NCI-H1048 (cell line): Measurements from ENCODE around the gene PLPPR3.

Experiments used
- DNase-seq: peaks from one replicate; lab custom pipeline; 2025; lab: John Stamatoyannopoulos, UW

PLPPR3 gene

DNA sequence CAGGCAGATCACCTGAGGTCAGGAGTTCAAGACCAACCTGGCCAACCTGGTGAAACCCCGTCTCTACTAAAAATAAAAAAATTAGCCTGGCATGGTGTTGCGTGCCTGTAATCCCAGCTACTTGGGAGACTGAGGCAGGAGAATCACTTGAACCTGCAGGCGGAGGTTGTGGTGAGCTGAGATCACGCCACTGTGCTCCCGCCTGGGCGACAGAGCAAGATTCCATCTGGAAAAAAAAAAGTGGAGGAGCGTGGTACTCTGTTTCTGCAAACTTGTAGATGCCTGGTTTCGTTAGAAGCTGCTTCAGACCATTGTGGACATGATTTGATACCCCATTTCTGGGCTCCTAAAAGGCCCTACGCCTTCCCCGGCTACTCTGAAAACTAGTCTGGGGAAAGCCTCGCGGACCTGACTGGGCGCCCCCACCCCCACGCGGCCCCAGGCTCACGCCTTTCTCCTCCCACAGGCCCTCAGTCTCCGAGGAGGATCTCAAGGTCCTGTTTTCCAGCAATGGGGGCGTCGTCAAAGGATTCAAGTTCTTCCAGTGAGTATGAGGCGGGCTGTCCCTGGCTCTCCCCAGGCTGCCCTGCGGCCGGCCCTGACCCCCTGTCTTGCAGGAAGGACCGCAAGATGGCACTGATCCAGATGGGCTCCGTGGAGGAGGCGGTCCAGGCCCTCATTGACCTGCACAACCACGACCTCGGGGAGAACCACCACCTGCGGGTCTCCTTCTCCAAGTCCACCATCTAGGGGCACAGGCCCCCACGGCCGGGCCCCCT lies 11.5 kb downstream of the PLPPR3 start:
- no peak for DNase-seq

DNA sequence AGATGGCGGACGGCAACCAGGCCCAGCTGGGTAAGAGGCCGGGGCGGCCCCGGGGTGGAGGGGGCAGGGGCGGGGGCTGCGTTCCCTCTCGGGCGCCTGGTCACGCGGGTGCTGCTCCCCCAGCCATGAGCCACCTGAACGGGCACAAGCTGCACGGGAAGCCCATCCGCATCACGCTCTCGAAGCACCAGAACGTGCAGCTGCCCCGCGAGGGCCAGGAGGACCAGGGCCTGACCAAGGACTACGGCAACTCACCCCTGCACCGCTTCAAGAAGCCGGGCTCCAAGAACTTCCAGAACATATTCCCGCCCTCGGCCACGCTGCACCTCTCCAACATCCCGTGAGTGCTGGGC lies 13.4 kb downstream of the PLPPR3 start:
- no peak for DNase-seq

DNA sequence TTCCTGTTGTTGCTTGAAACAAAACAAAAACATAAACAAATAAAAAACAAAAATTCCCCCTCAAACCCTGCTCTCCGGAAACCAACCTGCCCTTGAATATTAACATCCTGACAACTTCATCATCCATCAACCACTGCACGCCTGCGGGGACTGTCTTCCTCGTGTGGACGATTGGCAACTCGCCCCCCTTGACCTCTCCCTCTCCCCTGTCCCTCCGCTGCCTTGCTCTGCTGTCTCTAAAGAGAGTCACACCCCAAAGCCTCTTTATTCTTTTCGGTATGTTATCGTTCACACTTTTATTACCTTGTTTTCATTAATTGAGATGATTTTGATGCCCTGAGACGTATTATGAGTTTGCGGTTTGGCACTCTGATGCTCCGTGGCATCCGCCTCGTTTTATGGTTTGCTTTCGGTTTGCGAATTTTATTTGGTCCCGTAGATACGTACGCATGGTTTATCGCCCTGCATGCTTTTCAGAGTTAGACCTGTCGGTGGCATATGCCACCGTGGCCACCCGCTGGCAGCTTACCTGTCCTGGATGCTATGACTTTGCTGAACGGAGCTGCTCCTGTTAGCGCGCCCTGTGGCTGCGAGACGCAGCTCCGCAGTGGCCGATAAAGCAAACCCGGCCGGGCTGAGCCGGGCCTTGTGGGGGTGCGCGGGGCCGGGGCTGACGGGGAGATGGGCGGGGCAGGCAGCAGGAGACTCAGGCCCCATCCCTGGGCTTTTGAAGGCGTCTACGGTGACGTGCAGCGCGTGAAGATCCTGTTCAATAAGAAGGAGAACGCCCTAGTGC lies 13.9 kb downstream of the PLPPR3 start:
- DNase-seq, result no peak

DNA sequence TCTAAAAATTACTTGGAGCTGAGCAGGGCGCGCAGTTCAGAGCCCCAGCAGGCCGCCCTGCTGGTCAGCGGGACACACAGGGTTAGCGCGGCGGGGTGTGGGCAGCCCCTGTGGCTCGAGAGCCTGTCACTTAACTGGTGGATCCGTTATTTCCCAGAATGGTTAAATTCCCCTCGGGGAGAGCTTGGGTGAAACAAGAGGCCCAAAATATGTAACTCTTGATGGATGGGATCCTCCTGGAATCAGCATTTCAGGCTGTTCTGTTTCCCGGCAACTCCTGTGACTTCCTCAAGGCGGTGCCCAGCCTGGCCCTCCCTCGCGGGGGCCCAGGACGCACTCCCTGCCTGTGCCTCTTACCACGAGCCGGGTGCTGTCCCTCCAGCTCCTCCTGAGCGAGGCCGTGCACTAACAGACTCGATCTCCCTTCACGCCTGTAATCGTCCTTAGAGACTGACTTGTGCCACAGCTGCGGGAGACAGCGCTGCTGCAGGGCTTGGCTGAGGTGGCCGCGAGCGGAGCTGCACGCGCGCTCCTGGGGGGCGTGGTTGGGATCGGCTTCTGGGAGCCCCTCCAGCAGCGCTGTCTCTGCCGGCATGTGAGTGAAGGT lies 14.8 kb downstream of the PLPPR3 start:
- DNase-seq, result no peak

DNA sequence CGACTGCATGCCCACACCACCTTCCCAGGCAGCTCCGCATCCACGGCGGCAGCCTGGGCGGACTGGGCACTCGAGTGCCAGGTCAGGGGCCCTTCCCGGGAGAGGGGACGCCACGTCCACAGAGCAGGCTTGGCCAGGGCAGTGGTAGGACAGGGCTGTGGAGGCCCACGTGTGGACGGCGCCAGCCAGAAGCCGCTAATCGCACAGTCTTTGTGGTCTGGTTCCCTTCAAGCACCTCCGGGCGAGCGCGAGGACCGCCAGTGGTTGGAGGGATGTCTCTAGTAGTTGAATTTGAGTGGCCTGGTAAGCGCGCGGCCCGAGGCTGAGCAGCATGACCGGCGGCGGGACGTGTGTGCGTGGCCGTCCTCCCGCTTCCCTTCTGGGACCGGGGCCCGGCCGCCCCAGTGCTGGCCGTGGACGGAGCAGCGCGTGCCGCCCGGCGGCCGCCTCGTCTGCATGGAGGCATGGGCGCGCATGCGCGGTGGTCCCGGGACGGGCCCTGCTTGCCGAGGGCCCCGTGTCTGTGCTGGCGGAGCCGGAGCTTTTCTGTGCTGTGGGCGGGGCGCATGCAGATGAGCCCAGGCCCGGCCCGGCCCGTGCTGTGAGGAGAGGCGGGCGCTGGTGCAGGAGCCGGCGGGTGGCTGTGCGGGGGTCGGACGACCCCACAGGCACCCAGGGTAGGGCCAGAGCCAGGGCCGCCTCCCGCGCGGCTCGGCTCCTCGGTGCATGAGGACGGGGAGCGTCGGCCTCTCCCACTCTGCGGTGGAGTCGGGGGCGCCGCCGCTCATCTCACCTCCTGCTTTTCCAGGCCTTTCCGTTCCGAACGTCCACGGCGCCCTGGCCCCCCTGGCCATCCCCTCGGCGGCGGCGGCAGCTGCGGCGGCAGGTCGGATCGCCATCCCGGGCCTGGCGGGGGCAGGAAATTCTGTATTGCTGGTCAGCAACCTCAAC lies 15.9 kb downstream of the PLPPR3 start:
- DNase-seq, result peak; percentile 60

DNA sequence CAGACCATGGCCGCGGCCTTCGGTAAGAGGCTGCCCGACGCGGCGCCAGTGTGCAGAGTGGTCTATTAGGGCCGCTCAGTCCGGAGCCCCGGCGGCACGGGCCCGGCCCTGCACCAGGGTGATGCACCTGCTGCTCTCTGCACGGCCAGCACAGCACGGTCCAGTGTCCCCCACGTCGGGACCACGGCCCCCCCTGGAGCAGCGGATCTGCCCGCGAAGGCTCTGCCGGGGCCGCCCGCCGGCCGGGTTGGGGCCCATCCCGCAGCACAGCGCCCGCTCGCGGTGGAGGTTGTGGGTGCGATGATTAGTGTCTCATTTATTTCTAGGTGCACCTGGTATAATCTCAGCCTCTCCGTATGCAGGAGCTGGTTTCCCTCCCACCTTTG lies 16.6 kb downstream of the PLPPR3 start:
- DNase-seq, result no peak

DNA sequence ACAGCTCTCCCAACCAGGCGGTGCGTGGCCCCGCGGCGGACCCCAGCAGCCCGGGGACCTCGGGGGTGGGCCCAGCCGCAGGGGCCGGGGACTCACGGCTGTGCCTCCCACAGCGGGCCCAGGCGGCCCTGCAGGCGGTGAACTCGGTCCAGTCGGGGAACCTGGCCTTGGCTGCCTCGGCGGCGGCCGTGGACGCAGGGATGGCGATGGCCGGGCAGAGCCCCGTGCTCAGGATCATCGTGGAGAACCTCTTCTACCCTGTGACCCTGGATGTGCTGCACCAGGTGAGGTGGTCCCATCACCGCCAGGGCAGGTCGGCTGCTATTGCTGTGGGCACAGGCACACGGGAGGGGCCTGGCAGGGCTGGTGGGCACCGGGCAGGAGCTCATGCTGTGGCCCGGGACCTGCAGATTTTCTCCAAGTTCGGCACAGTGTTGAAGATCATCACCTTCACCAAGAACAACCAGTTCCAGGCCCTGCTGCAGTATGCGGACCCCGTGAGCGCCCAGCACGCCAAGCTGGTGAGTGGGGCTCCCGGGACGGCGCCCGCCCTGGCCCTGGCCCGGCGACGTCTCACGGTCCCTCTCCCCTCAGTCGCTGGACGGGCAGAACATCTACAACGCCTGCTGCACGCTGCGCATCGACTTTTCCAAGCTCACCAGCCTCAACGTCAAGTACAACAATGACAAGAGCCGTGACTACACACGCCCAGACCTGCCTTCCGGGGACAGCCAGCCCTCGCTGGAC lies 17.2 kb downstream of the PLPPR3 start:
- DNase-seq, result no peak

DNA sequence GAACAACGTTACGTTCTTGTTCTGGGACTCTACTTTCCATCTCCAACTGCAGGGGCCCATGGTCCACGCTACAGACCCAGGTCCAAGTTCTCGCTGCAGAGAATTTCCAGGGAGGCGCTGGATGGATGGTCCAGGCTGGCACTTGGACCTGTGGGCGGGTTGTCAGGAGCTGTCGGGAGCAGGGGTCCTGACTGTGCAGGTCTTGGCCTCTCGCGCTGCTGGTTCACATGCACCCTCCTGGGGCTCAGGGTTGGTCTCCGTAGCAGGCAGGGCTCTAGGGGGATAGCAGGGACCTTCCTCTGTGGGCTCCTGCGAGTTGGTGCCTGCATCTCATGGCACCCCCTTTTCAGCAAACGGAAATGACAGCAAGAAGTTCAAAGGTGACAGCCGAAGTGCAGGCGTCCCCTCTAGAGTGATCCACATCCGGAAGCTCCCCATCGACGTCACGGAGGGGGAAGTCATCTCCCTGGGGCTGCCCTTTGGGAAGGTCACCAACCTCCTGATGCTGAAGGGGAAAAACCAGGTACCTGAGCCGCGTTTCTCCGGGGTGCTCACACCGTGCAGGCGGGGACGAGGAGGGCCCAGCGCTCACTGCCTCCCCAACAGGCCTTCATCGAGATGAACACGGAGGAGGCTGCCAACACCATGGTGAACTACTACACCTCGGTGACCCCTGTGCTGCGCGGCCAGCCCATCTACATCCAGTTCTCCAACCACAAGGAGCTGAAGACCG lies 17.9 kb downstream of the PLPPR3 start:
- no peak for DNase-seq

DNA sequence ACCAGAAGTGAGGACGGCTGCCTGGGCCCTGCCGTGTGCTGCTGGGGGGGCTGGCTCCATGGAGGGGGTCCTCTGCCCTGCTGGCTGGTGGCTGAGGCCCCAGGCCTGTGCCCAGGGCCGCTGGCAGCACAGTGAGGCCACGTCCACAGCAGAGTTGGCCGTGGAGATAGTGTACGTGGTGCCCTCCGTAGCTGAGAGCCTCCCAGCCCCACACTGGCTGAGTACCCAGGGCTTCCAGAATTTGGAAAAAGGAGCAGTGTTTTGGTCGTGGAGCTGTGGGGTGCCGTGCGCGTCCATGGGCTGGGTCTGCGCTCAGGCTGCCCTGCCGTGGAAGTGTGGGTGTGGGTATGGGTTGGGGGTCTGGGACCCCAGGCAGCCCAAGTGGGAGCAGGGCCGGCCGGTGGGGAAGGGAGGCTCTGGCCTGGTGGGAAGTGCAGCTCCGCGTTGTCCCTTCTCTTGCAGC lies 18.6 kb downstream of the PLPPR3 start:
- no peak for DNase-seq

DNA sequence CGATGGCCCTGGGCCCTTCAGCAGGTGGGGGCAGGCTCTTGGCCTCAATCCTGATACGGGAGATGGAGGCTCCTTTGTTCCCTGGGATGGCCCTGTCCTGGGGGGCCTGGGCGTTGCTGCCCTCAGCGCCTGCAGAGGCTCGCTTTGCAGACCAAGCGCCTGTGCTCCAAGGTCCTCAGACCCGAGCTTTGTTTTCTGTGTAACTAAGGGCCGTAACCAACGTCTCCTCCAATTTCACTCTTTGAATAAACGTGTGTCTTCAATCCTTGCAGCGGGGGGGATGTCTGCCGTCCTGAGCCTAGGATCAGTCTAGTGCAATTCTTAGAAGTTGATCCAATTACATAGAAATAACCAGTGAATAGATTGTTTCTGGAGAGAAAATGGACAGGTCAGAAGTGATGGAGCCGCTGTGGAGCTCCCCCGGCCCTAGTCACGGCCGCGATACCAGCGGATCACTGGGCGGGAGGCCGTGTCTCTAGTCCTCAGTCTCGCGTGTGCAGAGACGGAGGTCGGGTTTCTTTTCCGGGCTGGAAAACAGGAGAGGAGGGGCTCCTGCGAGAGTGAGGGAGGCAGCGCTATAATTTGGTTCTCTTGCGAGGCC lies 19.2 kb downstream of the PLPPR3 start:
- no peak for DNase-seq

DNA sequence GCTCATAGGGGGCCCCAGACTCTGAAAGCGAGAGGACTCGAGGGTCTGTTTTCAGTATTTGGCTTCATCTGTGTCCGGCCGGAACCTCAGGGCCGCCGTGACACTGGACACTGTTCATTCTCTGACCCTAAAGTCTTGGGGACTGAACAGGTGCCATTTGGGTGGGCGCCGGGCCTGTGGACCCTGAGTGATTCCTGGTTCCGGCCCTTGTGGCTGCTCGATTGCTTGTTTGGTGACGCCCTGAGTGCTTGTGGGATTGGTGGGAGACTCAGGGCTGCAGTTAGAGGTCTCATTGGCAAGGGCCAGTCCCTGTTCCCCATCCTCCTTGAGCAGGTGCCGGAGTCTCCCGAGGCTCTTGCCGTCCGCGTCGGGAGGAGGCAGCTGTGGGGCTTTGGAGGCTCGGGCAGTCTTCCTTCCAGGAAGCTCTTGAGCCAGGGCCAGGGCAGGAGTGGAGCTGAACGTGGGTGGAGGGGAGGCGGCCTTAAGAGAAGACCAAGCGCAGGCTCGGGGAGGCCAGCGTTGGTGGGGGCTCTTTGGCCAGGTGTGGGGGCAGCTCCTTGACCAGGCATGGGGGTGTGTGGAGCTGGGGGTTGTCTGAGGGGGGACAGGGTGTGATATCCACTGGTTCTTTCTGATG lies 19.8 kb downstream of the PLPPR3 start:
- no peak for DNase-seq

DNA sequence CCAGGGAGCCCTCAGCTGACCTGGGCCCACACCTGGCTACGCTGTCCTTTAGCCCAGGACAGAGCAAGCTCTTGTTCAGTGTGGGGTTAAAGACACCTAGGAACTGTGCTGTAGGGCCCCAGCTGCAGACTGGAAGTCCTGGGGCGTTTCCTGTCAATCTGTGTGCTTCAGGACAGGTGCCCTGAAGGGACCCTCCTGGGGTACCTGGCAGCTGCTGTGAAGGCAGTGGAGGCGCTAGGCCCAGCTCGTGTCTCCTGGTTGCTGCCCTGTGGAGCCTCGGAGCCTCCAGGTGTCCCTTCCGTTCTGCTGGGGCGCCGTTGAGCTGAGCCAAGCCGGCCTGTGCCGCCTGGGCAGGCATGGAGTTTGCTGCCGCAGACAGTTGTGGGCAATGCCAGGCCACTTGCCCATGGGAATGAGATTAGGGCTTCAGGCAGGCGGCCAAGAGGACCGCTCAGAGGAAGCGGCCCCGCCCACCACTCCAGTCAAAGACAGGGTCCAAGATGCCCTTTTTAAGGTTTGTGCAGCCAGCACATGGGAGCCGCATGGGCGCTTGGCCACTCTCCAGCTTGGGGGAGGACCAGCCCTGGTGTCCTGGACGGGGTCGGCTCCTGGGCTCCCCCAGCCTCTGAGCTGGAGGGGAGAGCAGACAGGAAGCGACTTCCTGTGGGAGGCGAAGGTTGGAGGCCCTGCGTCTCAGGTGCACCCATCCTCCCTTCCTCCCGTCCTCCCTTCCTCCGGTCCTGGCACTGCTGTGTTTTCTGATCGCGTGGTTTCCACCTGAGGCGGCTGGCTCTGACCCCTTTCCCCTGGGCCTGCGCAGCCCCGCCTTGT lies 20.5 kb downstream of the PLPPR3 start:
- no peak for DNase-seq

DNA sequence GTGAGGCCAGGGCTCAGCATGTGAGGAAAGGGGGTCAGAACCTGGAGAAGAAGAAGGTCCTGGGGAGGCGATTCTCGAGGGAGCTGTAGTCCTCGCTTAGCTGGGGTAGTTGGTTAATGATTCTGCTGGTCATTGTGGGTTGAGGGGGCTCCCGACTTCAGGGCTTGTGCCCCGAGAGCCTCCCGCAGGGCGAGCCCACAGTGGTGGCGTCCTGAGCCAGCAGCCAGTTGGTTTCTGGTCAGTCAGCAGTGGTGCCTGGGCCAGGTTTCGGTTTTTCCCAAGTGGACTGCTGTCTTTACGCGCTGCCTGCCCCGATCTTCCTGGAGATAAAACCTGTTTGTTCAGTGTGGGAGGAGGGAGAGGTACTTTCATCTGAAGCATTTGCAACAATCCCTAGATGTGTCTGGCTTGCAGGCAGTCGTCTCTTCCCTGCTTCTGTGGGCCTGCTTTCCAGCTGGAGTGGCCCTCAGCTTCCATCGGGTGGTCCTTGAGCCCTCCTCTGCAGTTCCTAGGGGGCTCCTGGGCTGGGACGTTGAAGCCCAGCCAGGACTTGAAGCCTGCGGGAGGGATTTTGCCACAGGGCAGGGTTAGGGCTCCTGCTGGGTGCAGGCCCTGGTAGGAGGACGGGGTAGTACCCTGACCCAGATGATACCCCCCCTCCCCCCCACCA lies 21.3 kb downstream of the PLPPR3 start:
- no peak for DNase-seq

DNA sequence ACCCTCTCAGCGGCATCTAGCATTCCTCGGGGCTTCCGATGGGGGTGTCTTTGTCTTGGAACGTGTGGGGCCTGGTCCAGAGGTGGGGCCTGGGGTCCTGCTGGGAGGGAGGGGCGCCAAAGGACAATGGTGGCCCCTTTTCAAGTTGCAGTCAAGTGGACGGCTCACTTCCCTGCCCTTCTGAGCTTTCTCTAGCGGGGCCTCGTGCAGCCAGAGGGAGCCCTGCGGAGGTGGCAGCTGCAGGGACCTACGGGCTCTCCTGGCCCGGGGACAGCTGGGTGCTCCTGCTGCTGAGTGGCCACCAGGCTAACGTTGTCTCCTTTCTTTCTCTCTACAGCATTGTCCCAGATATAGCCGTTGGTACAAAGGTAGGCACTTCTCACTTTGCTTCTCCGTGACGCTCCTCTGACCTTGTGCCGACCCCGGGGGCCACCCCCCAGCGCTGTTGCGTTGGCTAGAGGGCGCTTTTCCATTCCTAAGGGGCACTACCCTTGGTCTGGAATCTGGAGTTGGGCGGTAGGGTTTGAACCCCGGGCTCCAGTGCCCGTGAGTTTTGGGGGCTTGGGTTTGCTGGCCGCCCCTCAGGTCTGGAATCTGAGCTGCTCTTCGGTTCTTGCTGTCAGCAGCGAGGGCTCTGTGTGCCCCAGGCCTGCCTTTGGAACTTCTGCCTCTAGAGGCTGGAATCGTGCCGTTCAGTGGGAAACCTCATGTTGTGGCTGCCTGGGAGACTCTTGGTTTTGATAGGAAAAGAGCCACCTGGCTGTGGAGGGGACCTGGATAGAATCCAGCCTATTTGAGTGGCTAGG lies 22.5 kb downstream of the PLPPR3 start:
- DNase-seq, result no peak

DNA sequence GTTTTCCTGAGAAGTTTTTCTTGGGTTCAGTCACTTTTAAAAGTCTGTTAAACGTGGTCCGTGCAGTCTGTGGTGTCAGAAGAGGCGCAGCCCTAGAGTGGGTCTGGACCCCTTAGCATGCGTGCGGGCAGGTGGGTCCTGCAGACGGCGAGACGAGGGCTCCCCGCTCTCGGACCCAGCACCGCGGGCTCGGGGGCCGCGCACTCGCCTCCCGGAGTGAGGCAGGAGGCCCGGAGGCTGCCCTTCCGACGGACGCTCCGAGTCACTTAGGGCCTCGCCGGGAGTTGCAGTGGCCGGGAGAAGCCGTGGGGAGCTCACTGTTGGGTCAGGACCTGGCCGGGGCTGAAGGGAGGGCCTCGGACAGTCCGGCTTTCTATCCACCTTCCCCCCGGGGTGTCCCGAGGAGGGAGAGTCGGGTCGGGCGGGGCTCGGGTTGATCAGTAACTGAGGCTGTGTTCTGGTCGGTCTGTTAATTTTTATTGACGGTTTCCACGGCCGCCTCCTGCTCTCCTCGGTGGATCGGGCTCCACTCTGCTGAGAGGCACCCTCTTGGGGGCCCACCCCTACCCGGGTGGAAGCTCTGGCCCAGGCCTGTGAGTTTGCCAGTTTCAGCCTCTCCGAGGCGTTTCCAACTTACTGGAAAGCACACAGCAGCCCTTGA lies 23.2 kb downstream of the PLPPR3 start:
- DNase-seq, result no peak

DNA sequence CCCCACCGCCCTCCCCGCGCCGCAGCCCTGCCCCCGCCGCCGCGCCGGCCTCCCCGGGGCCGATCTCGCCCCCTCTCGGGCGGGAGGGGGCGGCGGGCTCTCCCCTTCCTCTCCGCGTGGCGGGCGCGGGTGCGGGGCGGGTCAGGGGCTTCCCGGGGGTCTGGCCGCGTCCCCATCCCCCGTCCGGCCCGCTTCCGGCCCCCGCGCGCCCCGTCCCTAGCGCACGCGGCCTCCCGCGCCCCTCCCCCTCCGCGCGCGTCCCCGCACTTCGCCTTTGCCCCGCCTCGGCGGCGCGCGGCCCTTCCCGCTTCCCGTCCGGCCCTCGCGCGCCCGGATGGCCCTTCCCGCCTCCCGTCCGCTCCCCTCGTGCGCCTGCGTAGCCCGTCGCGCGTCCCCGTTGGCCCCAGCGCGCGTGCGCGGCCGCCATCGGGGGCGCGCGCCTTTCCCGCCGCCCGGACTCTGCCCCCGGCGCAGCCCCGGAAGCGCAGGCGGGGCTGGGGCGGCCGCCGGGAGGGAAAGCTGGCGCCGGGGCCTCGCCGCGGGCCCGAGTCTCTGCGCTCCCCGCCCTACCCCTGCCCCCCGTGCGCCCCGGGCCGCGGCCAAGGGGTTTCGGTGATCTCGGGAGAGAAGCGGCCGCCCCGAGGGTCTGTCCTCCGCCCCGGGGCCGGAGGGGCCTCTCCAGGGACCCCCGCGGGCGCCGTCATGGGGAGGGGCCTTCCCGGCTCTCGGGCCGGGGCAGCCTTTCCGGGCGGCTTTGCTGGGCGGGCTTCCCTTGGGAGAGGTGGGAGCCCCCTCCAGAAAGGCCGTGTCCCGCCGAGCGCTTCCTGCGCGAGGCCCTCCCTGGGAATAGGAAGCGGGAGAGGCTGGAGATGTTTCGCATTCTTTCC lies 24.0 kb downstream of the PLPPR3 start:
- DNase-seq, result peak; percentile 82
